GM19193 (cell line): ENCODE measurements around the gene SSR2.

ENCODE experiments used
- POLR2A ChIP-seq: IDR thresholded peaks from 4 replicates; pipeline ENCODE4 v1.6.1; 2011; ENCODE audit not compliant: insufficient read depth, insufficient read length; ENCODE audit errors: extremely low read depth

The SSR2 gene

GRCh38 chr1:155983191-155984024, 37.3 kb downstream of the SSR2 start:
- peak; percentile 24 for TF ChIP-seq POLR2A

DNA sequence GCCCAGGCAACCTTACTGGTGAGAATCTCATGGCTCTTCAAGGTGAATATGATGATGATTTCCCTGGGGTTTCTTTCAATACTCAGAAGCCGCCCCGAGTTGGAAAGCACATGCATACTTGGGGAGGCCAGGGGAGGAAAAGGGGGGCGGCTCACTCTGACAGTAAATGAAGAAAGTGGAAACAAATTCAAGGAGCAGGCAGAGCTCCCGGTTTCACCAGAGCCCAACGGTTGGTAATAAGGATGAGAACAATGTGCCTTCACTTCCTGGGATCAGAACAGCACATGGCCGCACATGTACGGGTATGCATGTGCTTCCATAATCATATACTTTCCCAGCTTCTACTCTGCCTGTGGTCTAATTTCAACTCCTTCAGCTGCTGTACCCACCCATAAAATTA, 38.6 kb downstream of the SSR2 start:
- no peak for TF ChIP-seq POLR2A

DNA sequence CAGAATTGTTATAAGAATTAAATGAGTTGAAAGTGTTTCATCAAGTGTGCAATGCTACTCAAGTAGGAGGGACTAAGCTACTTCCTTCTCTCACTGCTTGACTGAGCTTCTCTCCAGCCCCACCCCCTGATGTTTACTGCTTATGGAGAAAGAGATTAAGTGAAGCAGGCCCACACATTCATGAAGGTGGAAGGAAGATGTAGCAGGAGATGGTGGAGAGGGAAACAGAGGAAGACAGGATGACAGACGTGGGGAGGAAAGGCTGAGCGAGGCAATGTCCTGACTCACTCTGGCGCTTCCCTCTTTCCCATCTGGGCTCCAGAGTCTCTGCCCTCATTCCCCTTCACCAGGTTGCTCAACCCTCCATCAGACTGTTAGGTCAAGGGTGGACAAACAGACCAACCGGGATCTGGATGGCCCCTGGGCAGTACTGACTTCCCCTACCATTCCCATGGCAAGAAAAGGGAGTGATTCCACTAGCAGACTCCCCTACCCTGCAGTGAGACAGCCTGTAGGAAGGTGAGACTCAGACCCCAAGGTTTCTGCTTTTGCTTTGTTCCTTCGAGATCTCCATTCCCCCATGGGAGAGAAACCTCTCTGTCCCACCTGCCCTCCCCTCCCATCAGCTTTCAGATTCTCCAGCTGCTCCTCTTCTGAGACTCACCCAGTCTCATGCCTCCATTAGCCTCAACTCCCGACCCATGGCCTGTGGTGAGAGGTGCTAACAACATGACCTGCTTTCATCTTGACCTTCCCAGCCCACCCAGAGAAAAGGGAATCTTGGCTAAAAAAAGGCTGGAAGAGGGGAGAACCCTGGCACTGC, 39.3 kb downstream of the SSR2 start:
- TF ChIP-seq POLR2A: peak; percentile 24

DNA sequence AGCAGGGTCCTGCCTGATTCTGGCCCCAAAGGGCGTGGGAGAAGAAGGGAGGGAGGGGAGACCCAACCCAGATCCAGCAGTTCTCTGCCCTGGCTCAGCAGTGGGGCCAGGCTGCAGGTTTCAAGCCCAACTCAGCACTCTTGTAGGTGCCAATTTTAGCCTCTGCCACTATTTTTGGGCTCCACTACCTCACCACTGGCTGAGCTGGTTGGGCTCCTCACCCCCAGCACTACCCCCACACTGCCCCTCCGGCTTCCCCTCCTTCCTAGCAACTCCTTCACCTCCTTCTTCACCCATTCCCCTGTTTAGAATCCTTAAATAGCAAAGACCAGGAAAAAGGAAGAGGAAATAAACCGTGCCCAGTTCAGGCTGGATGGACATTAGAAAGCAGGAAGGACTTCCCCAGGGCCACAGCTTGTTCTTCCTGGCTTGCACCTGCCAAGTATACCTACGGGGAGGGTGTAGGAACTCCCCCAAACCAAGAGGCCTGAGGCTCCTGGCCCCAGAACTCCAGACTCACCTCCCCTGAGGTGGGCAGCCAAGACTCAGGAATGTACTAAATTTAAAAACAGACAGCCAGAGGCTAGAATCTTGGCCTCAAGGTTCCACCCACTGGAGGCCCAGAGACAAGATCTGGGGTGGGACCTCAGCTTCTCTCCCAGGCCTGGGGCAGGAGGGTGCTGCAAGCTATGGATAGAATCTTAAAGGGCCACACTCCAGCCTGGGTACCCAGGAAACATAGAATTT, 41.0 kb downstream of the SSR2 start:
- TF ChIP-seq POLR2A: peak; percentile 64

DNA sequence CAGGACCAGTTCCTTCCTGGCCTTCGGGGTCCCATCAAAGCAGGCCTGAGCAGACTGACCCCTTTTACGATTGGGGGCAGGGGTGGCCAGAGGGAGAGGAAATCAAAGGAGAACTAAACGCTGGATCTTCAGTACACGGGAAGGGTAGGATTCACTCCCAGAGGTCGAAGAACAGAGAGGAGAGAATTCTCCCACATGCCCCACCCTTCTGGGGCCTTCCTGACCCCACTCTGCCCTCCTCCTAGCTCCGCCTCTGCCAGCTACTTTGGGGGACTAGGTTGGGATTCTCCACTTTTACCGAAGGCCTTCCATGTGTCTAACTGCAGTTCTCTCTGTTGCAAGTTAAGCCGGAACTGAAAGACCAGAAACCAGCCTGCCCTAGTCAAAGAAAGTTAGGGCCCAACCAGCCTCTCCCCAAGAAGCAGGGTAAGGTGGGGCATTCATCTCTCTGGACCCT, 41.8 kb downstream of the SSR2 start:
- no peak for TF ChIP-seq POLR2A

DNA sequence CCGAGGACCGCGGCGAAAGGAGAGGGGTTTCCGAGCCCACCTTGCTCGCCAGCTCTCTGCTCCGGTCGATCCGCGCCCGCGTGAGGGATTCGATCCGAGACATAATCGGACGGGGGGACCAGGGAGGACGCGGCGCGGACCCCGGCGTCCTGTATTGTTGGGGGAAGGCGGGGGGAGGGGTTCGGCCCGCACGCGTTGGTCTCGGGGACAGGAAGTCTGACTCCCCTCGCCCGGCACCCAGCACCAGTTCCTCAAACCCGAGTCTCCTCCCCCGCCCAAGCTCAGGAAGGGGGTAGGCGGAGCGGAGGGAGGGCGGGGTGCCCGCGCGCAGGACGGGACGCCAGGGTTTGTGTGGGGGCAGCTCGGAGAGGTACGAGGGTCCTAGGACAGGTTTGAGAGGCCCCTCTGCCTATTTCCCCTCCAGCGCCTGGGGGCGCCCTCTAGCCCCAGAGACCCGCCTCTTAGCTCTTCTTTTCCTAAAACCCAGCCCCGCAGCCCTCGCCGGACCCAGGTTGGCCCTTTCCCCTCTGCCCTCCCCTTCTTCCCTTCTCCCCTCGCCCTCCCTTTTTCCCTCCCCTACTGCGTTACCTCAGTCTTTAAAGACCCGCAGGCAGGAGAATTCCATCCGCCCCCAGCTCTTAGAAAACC, 42.3 kb downstream of the SSR2 start, which contains the start of gene ARHGEF2:
Gene ARHGEF2, minus strand, starts transcription at position 223 of the 648 bp plus-strand sequence. Its CDS starts 120 bp downstream, at position 103.
- TF ChIP-seq POLR2A: peak; percentile 76

- peak; percentile 51 for TF ChIP-seq POLR2A
These were observed 42.9 kb downstream of the SSR2 start for GRCh38 chr1:155977690-155978324.

DNA sequence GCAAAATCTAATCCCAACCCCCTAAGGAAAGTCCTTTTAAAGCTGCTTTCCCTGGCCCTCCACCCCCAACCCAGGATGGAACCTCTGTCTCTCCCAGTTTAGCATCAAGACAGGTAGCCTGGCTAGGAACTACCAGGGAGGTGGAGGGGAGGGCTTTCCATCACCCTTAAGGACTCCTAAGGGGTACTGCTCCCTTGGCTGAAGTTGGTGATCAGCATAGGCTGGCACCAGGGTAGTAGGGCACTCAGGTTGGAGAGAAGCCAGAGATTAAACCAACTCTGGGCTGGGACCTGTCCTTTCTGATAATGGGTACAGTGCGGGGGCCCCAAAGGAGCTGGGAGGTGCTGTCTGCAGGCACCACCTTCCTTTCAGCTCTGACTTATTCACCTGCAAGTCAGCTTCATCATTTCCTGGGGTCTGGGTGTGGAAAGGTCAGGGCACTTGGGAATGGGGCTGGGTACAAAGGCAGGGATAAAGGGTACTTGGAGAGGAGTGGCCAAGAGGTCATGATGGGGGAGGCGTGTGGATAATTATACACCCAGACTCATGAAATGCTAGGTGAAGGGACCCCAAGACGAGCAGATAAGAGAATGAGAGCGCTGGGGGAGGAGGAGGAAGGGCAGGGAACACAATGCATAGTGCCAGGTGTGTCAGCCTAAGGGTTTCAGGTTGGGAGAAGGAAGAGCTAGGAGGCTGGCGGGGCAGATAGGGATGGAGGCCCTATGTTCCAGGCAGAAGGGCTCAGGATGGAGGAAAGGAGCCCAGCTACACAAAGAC, 43.6 kb downstream of the SSR2 start:
- TF ChIP-seq POLR2A: no peak

- TF ChIP-seq POLR2A: peak; percentile 18
These were observed 44.5 kb downstream of the SSR2 start for GRCh38 chr1:155976062-155976912.

- no peak for TF ChIP-seq POLR2A
These were observed 45.2 kb downstream of the SSR2 start for GRCh38 chr1:155975375-155976061.

DNA sequence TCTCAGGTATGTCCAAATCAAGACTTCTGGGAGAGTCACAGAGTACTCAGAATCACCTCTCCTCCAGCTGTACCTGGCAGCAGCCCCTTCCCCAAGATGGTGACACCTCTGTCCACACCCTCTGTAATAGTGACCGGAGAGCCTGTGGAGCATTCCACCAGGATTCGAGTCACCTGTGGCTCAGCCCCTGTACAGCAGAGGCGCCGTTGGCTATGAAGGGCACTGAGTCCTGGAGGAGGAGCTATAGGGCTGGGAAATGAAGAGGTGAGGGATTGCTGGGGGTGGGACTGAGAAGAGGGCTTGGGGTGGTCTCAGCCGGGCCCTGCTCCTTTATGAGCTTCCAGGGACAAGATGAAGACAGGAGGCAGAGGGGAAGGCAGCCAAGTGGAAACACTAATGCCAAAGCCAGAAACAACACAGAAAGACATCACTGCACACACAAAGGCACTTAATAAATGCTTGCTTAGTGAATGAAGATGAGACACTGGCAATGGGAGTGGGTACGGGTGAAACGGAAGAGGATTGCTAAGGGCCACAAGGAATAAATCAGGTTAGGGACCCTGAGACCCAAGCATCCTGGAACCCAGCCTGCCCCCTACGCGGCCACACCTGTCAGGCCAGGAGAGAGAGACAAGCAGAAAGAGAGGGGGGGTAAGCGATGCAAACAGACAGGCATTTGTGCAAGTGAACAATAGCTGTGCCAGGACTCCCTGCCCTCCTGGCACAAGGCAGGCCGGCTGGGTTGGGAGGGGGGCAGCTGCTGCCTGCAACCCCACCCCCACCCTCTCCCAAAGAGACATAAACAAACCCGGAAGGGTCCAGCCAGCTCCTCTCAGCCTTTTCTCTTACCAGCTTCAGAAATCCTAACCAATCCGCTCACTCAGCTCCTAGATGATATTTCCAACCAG, 46.3 kb downstream of the SSR2 start:
- no peak for TF ChIP-seq POLR2A
